Activated T-cell treated with anti-CD3 and anti-CD28 coated beads for 4 hours (primary cell): Measurements from ENCODE around the gene RBM18.
A peak's percentile ranks its signal among the peaks of the same experiment; 100 is the strongest.

Experiments
- DNase-seq: peaks from one replicate; pipeline ENCODE4 v3.0.0-alpha.2; 2020

The RBM18 gene

GRCh38 chr9:122256206-122256605 is 8.4 kb downstream of the RBM18 start:
- no peak for DNase-seq

DNA sequence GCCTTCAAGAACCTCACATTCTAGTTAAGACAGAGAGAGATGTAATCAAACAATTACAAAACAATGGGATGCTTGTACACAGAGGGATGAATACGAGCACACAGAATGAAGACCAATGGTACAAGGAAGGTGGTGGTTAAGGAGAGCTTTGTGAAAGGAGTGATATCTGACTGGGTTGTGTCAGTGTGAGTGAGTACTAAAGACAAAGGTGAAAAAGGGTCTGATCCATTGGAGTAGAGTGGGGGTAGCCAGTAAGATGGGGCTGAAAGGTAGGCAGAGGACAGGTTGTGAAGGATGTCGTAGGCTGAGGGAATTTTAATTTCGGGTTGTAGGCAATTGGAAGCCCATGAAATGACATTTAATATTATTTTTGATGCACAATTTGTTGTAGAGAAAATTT is 9.9 kb downstream of the RBM18 start:
- DNase-seq, result no peak

GRCh38 chr9:122252796-122253195 is 11.8 kb downstream of the RBM18 start:
- DNase-seq, result no peak

GRCh38 chr9:122251351-122251750 is 13.3 kb downstream of the RBM18 start:
- no peak for DNase-seq

- DNase-seq, result no peak
Measured at GRCh38 chr9:122248448-122248865, 16.2 kb downstream of the RBM18 start.

DNA sequence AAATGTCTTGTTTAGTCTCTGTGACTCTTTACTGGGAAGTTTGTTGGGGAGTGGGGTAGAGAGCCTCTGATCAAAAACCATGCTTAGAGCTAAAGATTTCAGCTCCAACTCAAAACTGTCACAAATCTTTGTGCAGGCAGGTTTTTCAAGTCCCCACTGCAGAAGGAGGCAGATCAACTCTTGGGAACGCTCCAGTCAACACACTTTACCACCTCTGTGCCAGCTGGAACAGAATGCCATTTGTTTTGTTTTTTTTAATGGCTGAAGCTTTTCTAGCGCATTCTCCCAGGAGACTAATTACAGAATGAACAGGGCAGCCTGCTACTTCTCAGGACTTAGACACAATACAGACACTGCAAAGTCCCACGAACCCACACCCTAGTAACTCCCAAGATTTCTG is 18.0 kb downstream of the RBM18 start:
- no peak for DNase-seq

GRCh38 chr9:122244349-122244748 is 20.3 kb downstream of the RBM18 start:
- DNase-seq, result no peak

- DNase-seq, result no peak
Measured at GRCh38 chr9:122239722-122240121, 24.9 kb downstream of the RBM18 start.

DNA sequence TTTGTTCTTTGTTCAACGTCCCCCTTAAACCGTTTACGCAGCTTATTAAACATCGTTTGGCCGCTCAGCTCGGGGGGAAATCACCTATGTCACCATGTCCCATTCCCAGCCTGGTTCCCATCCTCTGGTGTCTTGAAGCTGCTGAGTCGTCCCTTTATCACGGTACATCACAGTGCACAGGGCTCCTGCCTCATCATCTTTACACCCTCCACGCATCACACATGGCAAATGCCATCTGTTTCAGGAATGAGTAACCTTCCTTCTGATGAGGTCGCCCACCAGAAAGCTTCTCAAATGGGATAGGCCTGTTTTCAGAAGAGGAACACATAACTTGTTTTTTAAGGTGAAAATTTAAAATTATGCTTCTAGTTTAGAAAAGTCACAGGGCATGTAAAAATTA is 28.0 kb downstream of the RBM18 start:
- DNase-seq, result no peak

DNA sequence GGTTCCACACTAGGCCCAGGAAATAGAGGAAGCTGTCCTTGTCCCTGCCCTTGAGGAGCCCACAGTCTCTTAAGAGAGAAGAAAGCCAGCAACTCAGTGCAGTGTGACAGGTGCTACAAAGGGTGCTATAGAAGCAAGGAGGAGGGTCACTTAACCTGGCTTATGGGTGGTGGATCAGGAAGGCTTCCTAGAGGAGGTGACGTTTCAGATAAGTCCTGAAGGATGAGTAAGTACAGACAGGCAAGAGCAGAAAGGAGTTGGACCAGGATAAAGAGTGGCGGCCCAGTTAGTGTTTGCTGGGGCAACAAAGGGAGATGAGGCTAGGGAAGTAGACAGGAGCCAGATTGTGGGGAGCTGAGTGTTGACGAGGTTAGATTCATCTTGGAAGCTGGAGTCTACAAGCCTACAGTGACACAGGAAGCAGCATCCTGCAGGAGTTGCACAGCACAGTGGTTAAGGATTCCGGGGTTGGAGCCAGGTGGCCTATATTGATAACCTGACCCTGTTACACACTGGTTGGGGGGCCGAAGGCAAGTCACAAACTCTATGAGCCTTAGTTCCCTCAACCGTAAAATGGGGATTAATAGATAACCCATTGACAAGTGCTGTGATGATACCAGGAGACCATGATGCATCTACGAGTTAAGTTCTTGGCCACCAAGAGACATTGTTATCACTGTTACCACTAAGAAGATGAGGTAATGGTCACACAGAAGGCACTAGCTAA is 30.5 kb downstream of the RBM18 start:
- DNase-seq, result no peak

GRCh38 chr9:122232796-122233306 is 31.8 kb downstream of the RBM18 start:
- DNase-seq, result no peak

- no peak for DNase-seq
Measured at GRCh38 chr9:122229485-122229837, 35.2 kb downstream of the RBM18 start.

GRCh38 chr9:122228568-122229484 is 35.8 kb downstream of the RBM18 start, which contains the start of gene LHX6:
TSS of gene LHX6 (minus strand) at chr9:122228957. CDS start at chr9:122228740, 217 bp downstream.
- peak; percentile 5 for DNase-seq

DNA sequence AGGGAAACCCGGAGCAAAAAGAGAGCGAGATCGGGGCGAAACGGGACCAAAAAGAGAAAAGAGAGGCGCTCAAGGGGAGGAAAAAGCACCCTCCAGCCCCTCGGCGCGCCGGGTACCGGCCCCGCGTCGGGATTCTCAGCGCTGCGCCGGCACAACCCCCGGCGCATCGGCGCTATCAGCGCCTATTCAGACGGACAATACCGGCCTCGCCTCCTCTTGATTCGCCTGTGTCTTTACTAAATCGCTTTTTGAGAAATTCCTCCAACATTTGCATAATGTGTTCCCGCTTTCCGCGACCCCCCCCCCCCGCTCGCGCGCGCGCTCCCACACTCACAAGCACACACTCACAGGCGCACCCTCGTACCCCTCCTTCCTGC is 36.5 kb downstream of the RBM18 start:
- DNase-seq, result no peak

DNA sequence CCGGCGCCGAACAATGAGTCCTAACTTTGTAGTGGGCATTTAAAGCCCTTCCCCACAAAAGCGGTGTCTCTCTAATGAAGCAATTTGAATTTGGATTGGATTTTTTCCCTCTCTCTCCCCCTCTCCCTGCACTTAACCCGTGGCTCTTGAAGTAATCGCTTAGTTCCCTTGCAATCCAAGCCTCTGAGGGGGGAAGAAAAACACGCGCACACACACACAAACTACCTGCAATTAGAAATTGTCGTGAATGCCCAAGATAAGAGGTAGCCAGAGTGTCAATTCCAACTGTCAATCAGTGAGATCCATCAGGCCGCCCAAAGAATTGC is 37.1 kb downstream of the RBM18 start:
- DNase-seq, result no peak

DNA sequence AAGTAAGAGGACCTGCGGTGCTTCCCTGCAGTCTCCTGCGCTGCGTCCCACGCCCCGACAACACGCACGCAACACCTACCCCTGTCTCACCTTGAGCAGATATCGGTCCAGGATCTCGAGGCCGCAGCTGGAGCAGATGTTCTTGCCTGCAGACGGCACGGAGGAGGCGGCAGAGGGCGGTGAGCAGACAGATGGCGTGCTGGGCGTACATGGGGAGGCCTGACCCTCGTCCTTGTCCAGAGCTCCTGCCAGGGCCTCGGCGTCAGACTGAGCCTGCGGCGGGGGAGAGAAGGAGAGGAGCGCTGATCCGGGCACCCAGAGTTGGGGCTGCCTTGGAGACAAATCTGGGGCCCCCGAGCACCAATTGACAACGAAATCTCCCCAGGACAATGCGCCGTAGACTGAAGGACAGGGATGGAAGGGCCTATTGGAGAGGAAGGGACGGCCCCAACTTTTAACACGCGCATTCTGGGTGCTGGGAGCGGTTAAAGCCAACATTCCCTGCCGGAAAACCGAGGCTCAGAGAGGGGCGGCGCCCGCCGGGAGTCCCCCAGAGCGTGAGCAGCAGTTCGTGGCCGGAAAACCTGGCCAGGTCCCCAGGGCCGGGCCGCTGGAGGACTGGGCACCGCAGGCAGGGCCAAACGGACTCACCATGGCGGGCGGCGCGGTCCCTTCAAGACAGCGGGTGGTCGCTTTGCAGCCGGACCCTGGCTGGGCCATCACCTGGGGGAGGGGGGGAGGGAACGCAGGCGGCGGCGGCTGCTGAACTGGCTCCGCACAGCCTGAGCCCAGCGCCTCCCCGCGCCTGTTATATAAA is 37.7 kb downstream of the RBM18 start:
- DNase-seq, result no peak

- DNase-seq, result no peak
Measured at GRCh38 chr9:122226142-122226757, 38.4 kb downstream of the RBM18 start.

- no peak for DNase-seq
Measured at GRCh38 chr9:122225312-122226141, 39.1 kb downstream of the RBM18 start.

DNA sequence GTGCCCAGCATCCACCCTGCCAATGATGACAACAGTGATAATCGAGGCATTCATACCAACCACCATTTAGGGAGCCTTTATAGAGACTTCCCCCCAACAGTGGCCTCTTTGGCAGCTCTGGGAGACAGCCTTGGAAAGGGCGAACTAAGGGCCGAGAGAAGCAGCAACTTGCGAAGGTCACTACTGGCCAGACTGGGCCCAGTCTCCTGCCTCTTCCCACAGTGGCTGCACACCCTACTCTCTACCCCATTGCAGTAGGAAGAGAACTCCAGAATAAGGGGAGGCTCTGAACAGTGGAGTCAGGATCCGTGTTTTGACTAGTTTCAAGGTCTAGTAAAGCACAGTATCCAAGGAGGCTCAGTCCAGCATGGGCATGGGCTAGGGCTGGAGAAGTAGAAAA is 41.2 kb downstream of the RBM18 start:
- no peak for DNase-seq

GRCh38 chr9:122222791-122223190 is 41.8 kb downstream of the RBM18 start:
- no peak for DNase-seq

DNA sequence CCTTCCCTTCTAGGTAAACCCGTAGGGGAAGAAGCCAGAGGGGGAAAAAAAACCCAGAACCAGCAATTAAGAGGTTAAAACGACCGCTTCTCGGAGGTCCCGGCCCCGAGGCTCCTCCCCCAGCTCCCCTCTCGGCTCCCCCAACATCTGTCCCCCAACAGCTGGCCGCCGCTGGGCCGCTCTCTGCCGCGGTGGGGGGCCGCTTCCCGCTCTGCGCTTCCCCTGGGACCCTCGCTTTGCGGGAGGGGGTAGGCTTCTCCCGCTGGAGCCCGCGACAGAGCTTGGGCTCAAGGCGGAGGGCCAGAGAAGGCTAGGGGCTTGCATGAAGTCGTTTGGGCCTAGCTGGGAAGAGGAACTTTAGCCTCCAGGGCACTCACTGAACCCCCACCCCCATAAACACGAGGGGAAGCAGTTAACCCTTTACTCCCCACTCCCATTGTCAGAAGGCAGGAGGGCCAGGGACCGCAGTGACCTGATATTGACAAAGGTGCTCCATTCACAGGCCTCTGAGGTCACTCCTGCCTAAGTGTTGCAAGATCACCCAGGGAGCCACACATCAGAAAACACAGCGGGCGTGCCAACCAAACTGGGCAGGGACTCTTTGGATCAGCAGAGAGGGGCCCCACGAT is 43.3 kb downstream of the RBM18 start:
- no peak for DNase-seq
